Brain pericyte (primary cell): ENCODE data around the gene NAA38.
"Not testable (repeated sequence)": the region's sequence is repeated elsewhere in the genome, so short reads cannot be mapped to it uniquely, and the experiment has no call there.

ENCODE experiments used
- DNase-seq: peaks from one replicate; pipeline ENCODE4 v3.0.0-alpha.2; 2012; ENCODE audit warnings: low read depth, low spot score

NAA38 gene

DNA sequence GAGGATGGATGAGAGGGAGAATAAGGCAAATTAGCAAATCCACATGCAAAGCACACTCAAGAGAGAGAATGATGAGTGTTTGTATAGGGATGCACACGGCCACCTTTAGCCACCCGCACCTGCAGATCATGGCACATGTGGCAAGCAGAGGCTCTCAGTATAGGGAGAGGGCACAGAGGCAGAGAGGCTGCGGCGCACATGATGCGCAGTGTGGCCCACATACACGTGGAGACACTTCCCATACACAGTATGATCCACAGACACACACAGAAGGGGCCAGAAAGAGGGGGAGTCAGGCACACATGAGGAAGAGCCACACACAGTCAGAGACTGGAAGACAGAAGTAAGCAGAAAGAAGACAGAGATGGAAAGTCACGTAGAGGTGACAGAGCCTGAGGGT, 24.7 kb upstream of the NAA38 start:
- no peak for DNase-seq

DNA sequence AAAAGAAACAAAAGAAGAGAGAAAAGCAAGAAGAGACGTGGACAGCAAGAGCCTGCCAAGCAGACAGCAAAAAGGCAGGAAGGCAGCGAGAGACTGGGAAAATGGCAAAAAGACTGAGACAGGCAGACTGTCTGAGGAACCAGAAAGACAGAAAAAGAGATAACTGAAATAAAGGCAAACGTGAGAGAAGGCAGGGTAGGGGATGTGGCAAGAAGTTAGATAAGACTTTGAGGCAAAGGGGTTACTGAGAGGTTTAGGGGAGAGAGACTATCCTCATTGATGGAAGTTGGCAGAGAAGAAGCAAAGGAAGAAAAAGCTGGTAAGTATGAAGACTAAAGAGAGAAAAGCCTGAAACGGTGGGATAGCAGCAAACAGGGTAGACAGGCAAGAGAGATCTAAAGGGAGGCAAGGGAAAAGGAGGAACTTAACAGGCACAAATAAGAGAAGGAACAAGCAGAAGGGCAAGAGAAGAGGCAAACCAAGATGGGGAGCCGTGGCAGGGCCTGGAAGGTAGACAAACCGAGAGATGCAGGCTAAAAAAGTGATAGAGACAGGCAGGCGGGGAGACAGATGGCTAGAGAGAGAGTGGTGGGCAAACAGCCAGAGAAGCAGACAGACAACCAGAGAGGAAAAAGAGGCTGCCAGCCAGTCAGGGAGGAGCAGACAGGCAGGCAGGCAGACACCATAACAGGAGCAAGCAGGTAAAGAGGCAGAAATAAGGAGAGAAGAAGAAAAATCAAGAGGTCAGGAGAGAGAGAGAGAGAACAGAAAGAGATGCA, 24.1 kb upstream of the NAA38 start:
- no peak for DNase-seq

DNA sequence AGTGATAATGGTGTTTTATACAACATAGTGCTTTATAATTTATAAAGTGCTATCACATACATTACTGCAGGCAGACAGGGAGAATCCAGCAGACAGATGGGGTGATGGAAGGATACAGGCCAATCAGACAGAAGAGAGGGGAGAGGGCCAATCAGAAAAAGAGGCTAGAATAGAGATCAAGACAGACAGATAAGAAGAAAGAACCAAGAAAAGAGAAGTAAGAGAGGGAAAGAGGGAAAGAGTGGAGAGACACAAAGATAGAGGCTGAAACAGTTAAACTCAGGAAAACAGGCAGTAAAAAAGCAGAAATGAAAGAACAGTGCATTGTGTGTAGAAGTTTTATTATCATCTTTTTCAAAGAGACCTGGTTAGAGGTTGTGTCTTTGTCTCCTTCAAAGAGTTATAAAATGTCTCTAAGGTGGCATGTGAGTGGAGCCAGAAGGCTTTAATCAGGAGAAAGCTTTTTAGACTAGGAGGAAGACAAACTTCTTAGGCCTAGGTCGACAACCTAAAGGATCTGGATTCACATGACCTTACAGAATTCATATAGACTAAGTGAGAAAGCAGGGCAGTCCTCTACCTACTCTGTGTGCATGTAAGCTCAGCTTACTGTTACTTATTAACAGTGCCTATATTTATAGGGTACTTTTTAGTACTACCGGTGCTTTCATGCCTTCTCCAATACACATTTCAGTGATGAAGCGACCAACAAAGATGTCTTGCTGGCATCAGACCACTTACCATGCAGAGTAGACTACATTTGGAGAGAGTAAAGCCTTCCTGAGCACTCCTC, 22.9 kb upstream of the NAA38 start:
- DNase-seq: no peak

DNA sequence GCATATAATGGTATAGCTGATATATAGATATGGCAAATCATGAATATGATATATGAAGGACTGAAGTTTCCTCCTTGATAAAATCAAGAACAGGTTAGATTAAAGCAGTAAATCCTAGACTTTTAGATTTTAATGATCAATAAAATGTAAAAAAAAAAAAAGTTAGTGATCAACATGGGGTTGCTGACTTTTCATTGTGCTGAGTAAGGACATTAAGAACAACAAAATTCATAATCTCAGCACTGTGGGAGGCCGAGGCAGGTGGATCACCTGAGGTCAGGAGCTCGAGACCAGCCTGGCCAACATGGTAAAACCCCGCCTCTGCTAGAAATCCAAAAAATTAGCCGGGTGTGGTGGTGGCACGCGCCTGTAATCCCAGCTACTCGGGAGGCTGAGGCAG, 20.9 kb upstream of the NAA38 start:
- DNase-seq: no peak

DNA sequence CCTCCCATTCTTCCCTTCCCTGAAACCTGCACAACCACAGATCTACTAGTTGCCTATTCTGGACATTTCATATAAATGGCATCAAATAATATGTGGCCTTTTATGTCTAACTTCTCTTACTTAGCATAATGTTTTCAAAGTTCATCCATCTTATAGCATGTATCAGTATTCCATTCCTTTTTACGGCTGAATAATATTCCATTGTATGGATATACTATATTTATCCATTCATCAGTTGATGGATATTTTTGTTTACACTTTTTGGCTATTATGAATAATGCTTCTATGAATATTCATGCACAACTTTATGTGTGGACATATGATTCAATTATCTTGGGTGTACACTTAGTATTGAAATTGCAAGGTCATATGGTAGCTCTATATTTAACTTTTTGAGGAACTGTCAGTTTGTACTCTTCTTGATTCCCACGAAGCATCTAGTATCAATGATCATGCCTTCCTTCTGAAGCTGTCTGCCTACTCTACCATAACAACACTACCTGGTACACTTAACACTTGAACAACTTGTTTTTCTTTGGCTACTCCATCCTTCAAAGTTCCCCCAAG, 18.5 kb upstream of the NAA38 start:
- DNase-seq: no peak

DNA sequence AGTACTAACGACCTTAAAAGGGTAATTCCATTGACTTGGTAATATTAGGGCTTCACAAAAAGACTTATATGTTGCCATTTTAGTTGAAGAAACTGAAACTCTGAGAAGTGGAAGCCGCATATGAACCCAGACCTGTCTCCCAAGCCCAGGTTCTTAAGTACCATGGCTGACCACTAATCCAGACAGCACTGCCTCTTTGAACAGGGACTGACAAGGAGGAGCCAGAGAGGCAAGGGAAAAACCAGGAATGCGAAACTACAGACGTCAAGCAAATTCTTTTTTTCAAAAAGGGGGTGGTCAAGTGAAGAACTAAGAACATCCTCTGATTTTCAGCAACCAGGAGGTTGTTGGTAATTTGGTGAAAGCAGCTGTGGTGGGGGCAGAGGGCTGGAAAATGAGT, 15.7 kb upstream of the NAA38 start:
- no peak for DNase-seq

DNA sequence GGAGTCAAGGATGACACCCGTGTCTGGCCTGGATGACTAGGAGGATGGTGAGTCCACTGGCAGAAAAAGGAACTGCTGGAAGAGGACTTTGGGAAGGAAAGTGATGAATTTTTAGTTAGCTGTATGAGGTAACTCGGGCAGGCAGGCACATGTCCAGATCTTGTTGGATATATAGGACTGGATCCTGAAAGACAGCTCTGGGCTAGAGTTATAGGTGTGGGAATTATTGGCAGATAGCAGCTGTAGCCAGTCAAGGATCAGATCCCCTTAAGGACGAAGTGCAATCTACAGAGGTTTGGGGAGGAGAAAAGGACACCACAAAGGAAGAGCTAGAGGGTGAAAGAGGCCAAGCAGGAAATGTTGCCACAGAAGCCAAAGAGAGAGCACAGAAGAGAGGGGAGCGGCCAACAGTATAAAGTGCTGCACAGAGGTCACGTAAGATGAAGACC, 10.5 kb upstream of the NAA38 start:
- DNase-seq: no peak

DNA sequence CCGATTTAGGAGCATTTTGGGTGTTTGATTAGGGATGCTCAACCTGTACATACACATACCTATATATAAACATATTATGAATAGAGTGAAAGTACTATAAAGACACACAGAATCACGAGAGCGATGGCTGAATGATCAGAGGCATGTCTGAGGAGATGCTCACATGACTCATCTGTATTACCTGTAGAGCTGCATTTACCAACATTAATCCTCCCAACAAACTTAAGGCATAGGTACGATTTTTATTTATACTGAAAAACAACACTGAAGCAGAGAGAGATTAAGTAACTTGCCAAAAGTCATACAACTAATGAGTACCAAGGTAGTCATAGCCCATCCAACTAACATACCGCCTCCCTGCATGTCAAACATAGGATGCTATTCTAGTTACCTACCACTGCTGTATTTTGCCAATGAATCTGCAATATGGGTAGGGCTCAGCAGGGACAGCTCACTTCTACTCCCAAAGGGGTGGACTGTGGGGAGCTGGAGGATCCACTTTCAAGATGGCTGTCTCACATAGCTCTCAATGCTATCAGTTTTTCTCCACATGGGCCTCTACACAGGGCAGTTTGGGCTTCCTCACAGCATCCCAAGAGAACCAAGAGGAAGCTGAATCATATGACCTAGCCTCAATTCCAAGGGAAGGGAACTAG, 7.8 kb upstream of the NAA38 start:
- no peak for DNase-seq

DNA sequence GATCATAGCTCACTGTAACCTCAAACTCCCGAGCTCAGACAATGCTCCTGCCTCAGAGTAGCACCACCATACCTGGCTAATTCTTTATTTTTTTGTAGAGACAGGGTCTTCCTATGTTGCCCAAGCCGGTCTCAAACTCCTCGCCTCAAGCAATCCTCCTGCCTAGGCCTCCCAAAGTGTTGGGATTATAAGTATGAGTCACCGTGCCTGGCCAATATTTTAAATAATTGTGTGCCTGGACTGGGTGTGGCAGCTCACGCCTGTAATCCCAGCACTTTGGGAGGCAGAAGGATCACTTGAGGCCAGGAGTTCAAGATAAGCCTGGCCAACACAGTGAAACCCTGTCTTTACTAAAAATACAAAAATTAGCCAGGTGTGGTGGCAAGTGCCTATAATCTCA, 7.0 kb upstream of the NAA38 start:
- DNase-seq: not testable (repeated sequence)

DNA sequence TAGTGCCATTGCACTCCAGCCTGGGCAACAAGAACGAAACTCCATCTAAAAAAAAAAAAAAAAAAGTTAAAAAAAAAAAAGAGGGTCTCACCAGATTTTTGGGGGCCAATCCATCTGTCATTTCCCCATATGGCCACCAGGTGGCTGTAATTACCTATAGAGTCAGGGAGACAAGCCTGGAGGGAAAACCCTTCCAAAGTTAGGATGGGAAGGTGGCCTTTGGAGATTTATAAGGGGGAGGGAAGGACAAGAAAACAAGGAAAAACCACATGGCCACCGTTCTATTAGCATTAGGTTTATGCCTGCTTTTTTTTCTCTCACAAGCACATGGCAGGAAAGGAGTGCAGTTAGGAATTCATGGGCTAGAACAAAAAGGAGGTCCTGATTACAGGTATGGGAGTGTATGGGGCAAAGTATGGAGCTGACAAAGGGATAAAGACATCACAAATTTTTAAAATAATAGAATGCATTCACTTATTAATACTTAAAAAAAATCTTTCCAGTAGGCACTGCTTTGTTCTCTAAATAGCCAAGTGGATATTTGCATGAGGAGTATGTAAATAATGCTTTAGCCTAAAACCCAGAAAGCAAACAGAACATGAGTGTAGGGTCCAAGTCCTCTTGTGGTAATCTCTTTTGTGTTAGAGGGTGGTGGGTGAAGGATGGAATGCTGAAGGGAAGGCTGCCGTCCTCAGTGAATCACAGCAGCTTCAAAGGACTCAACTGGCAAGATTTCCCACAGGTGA, 5.5 kb upstream of the NAA38 start:
- no peak for DNase-seq

DNA sequence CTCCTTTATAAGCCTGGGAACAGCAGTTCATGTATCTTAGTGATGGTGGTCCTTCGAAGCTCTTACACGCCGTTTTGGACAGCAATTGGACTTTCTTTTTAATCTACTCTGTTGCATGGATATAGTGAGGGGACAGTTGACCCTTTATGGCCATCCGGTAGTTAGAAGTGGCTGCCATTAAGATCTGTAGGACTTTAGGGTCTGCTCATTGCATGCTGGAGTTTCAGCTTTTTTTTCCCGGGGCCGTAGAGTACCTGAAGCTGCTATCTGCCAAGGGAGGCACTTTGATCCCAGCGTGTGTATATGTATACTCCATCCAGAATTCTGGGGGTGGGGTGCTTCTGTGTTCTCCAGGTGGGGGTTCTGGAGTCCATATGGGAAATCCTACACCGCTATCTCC, 1.7 kb upstream of the NAA38 start:
- DNase-seq: no peak

DNA sequence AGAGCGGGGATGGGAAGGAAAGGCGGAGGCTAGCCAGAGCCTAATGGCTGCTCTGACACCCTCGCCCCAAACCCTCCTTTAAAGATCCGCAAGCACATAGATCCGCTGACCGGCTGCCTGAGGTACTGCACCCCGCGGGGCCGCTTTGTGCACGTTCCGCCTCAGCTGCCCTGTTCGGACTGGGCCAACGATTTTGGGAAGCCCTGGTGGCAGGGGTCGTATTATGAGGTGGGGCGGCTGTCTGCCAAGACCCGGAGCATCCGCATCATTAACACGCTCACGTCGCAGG, 1.1 kb upstream of the NAA38 start:
- no peak for DNase-seq

DNA sequence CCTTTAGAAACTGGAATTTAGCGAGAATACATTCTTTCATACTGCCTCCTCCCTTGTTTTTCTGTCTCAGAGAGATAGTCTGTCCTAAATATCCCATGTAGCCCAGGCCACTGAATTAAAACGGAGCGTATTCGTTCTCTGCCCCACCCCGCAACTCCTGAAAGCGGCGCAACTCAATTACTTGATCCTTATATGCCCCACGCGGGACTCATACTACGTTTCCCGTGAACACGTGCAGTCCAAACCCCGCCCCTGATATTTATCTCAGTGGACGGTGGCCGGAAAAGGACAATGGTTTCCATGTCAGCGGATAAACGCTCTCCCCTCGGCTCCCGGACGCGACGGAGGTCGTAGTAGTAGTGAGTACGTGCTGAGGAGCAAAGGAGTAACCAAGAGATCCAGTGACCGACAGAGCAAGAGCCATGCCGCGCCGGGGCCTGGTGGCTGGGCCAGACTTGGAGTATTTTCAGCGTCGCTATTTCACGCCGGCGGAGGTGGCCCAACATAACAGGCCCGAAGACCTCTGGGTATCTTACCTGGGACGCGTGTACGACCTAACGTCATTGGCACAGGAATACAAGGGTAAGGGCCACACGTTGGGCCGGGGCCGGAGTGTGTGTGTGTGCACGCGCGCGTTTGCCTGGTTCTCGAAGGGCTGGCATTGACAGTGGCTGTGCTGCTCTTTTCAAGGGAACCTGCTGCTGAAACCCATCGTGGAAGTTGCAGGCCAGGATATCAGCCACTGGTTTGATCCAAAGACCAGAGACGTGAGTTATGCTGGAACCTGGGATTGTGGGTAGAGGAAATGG, 558 bp upstream of the NAA38 start, which contains the start of gene CYB5D1:
CYB5D1 (plus strand) TSS at position 291 of the 809 bp plus-strand sequence; CDS start at position 423, 132 bp downstream.
- DNase-seq: no peak

DNA sequence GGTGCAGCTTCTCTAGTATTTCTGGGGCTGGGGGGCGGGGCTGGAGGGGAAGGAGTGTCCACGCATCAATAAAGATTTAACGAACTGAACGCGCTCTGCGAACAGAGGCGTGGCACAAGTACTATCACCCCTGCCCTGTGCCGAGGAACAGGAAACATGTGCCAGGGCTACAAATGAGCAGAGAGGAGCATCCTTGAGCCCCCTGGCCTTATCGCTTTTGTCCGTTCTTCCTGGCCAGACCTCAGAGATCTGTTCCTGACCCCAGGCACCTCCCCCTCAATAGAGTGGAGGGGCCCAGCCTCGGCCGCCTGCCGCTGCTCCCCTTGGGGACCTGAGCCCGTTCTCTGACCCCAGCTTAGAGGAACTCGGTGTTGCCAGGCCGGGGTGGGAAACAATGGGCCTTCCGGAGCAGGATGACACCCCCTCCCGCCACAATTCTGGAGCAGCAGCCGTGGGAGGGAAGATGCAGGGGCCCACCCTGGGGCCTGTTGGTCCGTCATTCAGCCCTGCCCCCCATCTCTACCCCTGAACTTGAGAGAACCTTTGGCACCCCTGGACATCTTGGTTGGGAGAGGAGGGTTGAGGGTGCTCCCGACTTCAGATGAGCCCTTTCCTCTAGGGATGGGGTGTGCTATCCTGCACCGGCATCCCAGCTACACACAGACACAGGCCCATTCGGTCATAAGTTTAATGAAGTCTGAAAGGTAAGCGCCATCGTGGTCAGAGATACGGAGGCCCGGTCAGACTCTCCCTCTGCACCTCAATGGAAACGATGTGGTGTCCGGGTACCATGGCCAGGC, 1.1 kb downstream of the NAA38 start:
- DNase-seq: no peak

DNA sequence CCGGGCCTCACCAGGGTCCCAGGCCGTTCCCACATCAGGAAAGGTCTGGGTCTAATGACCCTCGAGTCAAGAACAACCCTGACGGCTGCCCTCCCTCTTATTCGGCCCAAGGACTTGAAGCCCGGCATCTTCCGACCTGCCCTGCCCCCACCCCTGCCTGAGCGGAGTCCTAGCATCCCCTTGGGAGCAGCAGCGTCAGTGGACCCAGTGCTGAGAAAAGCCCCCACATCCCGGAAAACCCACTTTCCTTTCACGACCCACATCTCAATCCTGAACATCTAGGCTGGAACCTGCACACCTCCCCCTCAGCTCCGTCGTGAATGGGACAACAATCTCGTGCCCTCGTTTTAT, 1.7 kb downstream of the NAA38 start:
- no peak for DNase-seq

DNA sequence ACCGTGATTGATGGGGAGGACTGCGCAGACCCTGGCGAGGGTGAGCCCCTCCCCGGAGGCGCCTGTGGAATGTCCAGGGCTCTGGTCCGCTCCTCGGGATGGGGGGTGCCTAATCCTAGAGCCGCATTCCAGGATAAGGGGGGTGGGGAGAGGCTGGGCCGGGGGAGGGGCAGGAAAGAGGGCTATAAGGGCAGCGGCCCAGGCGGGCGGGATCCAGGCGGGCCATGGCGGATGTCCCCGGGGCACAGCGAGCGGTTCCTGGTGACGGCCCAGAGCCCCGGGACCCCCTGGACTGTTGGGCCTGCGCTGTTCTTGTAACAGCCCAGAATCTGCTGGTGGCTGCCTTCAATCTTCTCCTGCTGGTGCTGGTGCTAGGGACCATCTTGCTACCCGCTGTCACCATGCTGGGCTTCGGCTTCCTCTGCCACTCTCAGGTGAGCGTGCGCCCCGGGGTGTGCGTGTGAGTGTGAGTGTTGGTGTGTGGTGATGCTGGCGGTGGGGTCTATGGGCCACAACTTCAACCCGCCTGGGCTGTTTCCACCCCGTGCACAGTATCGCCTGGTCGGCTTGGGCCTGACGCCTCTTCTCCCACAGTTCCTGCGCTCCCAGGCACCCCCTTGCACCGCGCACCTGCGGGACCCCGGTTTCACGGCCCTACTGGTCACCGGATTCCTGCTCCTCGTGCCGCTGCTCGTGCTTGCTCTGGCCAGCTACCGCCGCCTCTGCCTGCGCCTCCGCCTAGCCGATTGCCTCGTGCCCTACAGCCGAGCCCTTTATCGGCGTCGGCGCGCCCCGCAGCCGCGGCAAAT, 2.3 kb downstream of the NAA38 start, which contains the start of gene TMEM88:
TMEM88 (plus strand) TSS at position 216 of the 809 bp plus-strand sequence; CDS start at position 225, 9 bp downstream.
- no peak for DNase-seq

DNA sequence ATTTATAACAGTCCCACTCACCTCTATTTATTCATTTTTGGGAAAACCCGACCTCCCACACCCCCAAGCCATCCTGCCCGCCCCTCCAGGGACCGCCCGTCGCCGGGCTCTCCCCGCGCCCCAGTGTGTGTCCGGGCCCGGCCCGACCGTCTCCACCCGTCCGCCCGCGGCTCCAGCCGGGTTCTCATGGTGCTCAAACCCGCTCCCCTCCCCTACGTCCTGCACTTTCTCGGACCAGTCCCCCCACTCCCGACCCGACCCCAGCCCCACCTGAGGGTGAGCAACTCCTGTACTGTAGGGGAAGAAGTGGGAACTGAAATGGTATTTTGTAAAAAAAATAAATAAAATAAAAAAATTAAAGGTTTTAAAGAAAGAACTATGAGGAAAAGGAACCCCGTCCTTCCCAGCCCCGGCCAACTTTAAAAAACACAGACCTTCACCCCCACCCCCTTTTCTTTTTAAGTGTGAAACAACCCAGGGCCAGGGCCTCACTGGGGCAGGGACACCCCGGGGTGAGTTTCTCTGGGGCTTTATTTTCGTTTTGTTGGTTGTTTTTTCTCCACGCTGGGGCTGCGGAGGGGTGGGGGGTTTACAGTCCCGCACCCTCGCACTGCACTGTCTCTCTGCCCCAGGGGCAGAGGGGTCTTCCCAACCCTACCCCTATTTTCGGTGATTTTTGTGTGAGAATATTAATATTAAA, 3.1 kb downstream of the NAA38 start:
- DNase-seq: no peak

DNA sequence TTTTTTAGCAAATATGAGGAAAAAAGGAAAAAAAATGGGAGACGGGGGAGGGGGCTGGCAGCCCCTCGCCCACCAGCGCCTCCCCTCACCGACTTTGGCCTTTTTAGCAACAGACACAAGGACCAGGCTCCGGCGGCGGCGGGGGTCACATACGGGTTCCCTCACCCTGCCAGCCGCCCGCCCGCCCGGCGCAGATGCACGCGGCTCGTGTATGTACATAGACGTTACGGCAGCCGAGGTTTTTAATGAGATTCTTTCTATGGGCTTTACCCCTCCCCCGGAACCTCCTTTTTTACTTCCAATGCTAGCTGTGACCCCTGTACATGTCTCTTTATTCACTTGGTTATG, 3.7 kb downstream of the NAA38 start:
- DNase-seq: no peak
